ENCODE results near the gene BRWD1.
A peak's percentile ranks its signal among the peaks of the same experiment; 100 is the strongest.

BRWD1 gene

DNA sequence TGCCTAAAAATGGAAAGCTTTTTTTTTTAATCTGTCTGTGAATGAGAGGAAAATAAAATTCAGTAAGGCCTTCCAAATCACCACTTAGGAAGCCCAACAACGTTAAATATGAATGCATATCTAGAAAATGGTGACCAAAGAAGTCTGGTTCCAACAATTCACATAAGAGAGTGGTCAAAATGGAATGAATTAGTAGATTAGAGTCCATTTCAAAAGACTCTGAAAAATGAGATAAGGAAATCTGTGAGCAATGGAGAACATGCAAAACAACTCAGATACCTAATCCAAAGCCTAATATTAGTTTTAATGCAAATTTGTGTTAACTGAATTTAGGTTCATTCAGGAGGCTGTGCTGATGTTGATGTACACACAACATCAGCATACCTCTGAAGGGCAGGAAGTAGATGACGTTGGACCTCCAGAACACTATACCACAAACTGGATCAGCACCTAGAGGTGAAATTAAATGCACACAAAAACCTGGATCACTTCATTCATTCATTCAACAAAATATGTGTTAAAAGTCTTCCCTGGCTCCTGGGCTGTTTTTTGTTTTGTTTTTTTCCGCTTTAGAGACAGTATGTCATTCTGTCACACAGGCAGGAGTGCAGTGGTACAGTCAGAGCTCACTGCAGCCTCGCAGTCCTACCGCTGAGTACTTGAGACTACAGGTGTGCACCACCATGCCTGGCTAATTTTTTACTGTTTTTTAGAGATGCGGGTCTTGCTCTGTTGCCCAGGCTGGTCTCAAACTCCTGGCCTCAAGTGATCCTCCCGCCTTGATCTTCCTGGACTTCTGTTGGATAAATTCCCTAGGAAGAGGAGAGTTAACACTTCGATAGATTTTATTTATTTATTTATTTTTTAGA lies 4.9 kb upstream of the BRWD1 start:
- H3K4me3 ChIP-seq (ENCODE audit: low read depth, low read length): no peak overlapping the region
- TF ChIP-seq, protein P1, sequence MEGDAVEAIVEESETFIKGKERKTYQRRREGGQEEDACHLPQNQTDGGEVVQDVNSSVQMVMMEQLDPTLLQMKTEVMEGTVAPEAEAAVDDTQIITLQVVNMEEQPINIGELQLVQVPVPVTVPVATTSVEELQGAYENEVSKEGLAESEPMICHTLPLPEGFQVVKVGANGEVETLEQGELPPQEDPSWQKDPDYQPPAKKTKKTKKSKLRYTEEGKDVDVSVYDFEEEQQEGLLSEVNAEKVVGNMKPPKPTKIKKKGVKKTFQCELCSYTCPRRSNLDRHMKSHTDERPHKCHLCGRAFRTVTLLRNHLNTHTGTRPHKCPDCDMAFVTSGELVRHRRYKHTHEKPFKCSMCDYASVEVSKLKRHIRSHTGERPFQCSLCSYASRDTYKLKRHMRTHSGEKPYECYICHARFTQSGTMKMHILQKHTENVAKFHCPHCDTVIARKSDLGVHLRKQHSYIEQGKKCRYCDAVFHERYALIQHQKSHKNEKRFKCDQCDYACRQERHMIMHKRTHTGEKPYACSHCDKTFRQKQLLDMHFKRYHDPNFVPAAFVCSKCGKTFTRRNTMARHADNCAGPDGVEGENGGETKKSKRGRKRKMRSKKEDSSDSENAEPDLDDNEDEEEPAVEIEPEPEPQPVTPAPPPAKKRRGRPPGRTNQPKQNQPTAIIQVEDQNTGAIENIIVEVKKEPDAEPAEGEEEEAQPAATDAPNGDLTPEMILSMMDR (IDR thresholded peaks at IDR 0.05; ENCODE audit: low read depth, low read length): no peak

DNA sequence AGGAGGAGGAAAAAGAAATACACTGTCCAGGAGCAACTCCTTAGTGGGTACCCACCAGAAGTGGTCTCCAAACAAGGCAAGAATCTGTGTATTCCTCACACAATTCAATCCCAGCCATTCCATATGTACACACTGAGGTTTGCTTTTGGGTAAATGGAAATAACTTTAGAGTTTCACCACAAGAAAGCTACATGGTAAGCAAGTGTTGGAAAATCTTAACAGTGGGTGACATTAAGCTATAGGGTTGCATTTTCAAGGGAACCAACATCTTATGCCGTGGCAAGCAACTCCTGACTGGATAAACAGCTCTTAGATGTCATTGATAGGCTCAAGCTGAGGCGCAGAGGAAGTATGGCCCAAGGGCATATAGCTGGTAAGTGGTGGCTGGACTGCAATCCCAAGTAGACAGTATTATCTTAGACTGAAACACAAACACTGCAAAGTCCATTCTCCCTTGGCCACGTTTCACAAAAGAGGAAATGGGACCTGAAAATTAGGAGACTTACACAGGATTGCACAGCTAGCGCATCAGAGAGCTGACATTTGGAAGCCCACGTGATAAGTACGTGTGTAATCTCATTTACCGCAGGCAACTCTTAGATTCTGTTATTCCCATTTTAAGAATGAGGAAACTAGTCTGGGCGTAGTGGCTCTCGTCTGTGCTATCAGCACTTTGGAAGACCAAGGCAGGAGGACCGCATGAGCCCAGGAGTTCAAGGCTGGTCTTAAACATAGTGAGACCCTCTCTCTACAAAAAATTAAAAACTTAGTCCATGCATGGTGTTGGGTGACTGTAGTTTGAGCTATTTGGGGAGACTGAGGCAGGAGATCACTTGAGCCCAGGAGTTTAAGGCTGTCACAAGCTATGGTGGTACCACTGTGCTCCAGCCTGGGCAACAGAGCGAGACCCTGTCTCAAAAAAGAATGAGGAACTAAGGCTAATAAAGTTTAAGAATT lies 4.0 kb upstream of the BRWD1 start:
- TF ChIP-seq, protein P1 (IDR thresholded peaks at IDR 0.05; ENCODE audit: low read depth, low read length): no peak
- no peak overlapping the region for H3K4me3 ChIP-seq (ENCODE audit: low read depth, low read length)

DNA sequence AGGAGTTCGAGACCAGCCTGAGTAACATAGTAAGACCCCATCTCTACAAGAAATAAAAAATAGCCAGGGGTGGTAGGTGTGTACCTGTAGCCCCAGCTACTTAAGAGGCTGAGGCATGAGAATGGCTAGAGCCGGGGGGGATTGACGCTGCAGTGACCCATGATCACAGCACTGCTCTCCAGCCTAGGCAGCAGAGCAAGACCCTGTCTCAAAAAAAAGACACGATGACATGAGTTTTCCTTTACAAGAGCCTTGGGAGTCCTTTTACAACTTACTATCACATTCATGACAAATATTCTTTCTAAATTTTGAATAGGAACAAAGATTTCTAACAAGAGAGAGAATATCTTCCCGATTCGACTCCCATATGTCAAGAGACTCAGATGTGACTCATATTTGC lies 3.3 kb upstream of the BRWD1 start:
- TF ChIP-seq, protein P1 (IDR thresholded peaks at IDR 0.05; ENCODE audit: low read depth, low read length): no peak

DNA sequence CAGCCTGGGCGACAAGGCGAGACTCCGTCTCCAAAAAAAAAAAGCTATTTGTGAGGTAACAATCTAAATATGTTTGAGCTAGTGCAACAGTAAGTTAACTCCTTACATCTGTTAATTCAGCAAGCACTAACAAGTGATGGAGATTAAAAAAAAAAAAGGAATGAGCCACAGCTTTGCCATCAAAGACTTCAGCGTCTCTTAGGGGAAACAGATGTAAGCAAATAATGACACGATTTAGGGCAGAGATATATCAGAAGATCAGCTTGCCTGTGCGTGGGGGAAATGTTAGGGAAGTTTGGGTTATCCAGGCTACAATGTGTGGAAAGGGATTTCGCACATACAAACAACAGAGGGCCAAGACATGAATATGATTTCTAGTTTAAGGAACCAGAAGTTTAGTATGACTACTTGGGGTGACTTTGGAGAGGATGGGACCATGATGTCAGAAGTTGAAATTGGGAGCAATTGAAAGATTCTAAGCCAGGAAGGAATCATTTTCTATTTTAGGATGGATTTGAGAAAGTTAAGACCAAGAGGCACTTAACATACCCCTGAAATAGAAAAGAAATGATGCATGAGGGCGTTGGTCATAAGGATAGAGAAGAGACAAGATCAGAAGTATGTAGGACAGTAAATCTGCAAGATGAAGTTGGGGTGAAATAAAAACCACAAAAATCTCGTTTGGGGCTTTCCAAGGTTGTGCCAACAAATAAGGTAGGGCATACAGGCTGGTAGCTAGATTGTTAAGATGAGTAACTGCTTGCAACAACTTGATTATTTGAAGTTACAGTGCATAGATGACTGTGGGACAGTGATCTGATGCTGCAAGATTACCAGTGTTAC lies 2.4 kb upstream of the BRWD1 start:
- no peak overlapping the region for H3K4me3 ChIP-seq (ENCODE audit: low read depth, low read length)
- TF ChIP-seq, protein P1 (IDR thresholded peaks at IDR 0.05; ENCODE audit: low read depth, low read length): no peak

More for the DNA sequence above, 3.3 kb upstream of the BRWD1 start:
- no peak overlapping the region for H3K4me3 ChIP-seq (ENCODE audit: low read depth, low read length)

DNA sequence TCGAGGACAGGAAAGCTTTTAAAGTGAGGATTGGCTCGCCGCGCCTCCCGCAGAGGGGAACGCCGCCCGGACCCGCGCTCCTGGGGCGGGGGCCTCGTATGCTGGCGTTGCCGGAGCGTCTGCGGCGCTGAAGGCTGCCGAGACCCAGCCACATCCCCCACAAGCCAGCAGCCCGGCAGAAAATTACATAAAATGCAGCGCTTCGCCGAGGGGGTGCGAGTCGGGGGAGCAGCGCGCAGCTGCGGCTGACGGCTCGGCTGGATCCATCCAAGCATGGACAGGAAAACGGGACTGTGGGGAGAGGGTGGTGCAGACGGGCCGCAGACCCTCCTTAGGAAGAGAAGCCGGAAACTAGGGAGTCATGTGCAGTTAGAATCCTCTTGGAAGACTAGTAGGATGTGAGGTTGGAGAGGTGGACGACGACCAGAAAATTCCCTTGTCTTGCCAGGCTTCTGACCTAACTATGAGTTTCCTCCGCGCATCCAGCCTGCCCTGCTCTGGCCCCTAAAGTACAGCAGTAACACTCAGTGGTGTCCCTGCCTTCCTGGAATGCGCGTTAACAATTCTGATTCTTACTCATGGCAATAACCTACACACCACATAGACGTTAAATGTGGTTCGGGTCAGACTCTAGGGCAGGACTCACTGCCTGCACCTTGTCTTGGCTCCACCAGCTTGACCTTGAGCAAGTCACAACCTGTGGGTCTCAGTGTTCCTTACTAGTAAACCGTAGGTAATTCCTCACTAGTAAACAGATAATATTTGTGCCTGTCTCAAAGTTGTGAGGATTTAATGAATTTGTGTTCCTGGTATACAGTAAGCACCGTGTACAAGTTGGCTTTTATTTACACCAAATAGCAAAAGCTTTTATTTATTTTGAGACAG lies 953 bp upstream of the BRWD1 start:
- peak overlapping the region; percentile 75 for H3K4me3 ChIP-seq (ENCODE audit: low read depth, low read length)
- TF ChIP-seq, protein P1 (IDR thresholded peaks at IDR 0.05; ENCODE audit: low read depth, low read length): no peak

DNA sequence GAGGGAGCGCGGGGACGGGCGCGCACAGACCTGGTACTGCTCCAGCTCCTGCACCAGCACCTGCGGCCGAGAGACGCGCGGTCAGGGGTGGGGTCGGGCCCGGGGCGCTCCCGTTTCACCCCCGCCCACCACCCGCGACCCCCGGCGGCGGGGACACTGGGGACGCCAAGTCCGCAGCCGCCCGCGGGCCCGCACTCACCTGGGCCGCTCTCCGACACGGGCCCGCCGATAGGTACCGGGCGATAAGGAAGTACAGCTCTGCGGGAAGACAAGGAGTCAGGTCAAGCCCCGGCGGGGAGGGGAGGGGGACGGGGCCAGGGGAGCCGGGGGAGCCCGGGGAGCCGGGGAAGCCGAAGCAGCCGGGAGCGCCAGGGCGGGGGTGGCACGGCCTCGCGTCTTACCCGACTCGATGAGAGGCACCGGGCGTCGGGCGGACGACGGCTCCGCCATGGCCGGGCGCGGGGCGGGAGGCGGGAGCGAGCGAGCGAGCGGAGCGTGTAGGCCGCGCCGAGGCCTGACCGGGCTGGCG lies 326 bp downstream of the BRWD1 start:
- peak overlapping the region; percentile 75 for H3K4me3 ChIP-seq (ENCODE audit: low read depth, low read length)
- TF ChIP-seq, protein P1 (IDR thresholded peaks at IDR 0.05; ENCODE audit: low read depth, low read length): no peak
